Retina (tissue), 1 donor: ENCODE data around the gene ZFAND6.
"Not testable (repeated sequence)": the region's sequence is repeated elsewhere in the genome, so short reads cannot be mapped to it uniquely, and the experiment has no call there.

Experiments
- DNase-seq: peaks from one replicate; pipeline ENCODE4 v3.0.0-alpha.2; 2016

The ZFAND6 gene

GRCh38 chr15:80058851-80059785, at the start of gene ZFAND6:
Gene ZFAND6, plus strand, starts transcription at chr15:80059676. Its CDS starts 60,669 bp downstream, at chr15:80120345.
- peak; percentile 98 for DNase-seq

- no peak for DNase-seq
Measured at GRCh38 chr15:80010131-80010673, 49.3 kb upstream of the ZFAND6 start.

DNA sequence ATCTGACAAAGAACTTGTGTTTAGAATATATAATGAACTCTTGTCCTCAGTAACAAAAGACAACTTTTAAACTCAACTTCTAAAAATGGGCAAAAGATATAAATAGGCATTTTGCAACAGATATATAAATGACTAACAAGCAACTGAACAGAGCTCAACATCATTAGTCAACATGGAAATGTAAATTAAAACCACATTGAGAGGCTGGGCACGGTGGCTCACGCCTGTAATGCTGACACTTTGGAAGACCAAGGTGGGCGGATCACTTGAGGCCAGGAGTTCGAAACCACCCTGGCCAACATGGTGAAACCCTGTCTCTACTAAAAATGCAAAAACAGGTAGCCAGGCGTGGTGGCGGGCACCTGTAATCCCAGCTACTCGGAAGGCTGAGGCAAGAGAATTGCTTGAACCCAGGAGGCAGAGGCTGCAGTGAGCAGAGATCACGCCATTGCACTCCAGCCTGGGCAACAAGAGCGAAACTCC, 48.4 kb upstream of the ZFAND6 start:
- DNase-seq = not testable (repeated sequence)

- DNase-seq = no peak
Measured at GRCh38 chr15:80011596-80011995, 47.9 kb upstream of the ZFAND6 start.

DNA sequence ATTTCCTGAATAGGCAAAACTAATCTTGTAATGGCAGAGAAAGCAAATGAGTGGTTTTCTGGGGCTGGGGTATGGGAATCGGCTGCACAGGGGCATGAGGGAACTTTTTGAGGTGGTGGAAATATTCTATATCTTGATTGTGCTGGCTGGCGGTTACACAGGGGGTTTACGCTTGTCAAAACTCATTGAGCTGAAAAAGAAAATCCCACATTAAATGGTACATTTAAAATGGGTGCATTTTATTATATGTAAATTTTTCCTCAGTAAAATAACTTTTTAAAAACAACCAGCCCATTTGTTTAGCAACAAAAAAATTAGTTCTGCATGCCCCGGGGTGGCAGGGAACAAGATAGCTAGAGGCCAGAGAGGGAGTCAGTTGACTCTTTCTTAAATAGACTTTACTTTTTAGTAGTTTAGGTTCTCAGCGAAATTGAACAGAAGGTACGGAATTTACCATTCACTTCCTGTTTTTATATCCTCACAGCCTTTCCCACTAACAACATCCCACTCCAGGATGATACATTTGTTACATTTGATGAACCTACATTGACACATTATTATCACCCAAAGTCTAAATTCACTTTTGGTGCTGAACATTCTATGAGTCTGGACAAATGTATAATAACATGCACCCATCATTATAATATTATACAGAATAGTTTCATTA, 47.3 kb upstream of the ZFAND6 start:
- DNase-seq = no peak

DNA sequence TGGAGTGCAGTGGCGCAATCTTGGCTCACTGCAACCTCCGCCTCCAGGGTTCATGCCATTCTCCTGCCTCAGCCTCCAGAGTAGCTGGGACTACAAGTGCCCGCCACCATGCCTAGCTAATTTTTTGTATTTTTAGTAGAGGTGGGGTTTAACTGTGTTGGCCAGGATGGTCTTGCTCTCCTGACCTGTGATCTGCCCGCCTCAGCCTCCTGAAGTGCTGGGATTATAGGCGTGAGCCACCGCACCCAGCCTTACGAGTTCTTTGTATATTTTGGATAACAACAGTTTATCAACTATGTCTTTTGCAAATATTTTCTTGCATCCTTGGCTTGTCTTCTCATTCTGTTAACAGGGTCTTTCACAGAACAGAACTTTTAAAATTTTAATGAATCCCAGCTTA, 45.3 kb upstream of the ZFAND6 start:
- DNase-seq = not testable (repeated sequence)

DNA sequence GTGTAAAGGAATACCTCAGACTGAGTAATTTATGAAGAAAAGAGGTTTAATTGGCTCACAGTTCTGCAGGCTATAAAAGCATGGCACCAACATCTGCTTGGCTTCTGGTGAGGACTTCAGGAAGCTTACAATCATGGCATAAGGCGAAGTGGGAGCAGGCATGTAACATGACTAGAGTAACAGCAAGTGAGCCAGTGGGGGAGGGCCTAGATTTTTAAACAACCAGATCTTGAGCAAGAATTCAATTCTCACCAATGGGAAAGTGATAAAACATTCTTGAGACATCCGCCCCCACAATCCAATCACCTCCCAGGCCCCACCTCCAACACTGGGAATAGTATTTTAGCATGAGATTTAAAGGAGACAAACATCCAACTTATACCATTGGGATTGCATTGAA, 44.3 kb upstream of the ZFAND6 start:
- DNase-seq = no peak

DNA sequence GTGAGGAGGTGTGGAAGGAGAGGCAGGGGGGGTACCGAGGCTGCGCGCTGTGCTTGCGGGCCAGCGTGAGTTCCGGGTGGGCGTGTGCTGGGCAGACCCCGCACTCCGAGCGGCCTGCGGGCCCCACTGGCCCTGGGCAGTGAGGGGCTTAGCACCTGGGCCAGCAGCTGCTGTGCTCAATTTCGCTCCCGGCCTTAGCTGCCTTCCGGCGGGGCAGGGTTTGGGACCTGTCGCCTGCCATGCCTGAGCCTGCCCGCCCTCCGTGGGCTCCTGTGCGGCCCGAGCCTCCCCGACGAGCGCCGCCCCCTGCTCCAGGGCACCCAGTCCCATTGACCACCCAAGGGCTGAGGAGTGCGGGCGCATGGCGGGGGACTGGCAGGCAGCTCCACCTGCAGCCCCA, 43.0 kb upstream of the ZFAND6 start:
- not testable (repeated sequence) for DNase-seq

DNA sequence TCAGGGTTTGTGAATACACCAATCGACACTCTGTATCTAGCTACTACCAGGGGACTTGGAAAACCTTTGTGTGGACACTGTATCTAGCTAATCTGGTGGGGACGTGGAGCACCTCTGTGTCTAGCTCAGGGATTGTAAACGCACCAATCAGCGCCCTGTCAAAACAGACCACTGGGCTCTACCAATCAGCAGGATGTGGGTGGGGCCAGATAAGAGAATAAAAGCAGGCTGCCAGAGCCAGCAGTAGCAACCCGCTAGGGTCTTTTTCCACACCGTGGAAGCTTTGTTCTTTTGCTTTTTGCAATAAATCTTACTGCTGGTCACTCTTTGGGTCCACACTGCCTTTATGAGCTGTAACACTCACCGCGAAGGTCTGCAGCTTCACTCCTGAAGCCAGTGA, 42.3 kb upstream of the ZFAND6 start:
- DNase-seq = not testable (repeated sequence)

DNA sequence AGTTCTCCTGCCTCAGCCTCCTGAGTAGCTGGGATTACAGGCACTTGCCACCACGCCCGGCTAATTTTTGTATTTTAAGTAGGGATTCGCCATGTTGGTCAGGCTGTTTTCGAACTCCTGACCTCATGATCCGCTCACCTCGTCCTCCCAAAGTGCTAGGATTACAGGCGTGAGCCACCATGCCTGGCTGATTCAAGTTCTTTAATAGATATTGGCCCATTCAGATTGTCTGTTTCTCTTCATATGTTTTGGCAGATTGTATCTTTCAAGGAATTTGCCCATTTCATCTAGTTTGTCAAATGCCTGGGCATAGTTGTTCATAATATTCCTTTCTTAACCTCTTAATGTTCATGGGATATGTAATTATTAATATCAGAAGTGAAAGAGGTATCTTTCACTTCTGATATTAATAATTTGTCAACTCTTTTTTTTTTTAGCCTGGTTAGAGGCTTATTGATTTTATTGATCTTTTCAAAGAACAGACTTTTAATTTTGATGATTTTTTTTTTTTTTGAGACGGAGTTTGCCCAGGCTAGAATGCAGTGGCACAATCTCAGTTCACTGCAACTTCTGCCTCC, 40.2 kb upstream of the ZFAND6 start:
- DNase-seq = no peak

DNA sequence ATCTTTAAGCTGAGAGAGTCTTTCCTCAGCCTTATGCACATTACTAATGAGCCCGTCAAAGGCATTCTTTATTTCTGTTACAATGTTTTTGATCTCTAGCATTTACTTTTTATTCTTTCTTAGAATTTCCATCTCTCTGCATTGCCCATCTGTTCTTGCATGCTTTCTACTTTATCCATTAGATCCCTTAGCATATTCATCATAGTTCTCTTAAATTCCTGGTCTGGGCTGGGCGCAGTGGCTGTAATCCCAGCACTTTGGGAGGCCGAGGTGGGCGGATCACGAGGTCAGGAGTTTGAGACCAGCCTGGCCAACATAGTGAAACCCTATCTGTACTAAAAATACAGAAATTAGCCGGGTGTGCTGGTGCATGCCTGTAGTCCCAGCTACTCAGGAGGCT, 39.3 kb upstream of the ZFAND6 start:
- not testable (repeated sequence) for DNase-seq

- DNase-seq = no peak
Measured at GRCh38 chr15:80020731-80021130, 38.7 kb upstream of the ZFAND6 start.

DNA sequence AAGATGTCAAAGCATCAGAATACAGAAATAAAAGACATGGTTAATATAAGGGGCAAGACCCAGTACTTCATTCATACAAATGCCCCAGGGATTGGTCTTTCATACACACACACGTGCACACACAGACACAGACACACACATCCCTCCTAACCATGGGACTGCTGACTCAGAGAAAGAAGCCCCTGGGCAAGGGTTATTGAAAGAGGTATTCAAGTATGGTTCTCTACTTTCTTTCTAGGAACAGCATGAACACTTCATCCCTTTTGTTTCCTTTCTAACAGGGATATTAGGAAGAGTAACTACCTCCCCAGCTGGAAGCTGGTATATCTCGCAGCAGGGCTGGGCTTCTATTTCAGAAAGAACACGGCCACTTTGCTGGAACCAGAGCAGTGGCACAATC, 33.2 kb upstream of the ZFAND6 start:
- DNase-seq = no peak

DNA sequence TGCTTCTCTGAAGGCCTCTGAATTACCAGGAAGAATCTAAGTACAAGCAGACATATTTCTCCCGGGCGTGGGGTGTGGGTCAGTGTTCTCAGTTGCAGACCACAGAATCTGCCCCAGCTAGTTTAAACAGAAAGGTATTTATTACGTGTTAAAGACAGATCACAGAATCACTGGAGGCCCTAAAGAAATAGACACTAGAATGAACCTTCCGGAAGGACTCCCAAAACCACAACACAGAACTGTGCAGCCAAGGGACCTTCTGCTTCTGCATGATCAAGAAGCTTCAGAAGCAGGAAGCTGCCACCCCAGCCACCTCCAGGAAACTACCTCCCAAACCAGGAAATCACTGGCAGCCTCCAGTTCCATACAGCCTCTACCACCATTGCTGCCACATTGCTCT, 32.7 kb upstream of the ZFAND6 start:
- no peak for DNase-seq

- DNase-seq = no peak
Measured at GRCh38 chr15:80028937-80029336, 30.5 kb upstream of the ZFAND6 start.

DNA sequence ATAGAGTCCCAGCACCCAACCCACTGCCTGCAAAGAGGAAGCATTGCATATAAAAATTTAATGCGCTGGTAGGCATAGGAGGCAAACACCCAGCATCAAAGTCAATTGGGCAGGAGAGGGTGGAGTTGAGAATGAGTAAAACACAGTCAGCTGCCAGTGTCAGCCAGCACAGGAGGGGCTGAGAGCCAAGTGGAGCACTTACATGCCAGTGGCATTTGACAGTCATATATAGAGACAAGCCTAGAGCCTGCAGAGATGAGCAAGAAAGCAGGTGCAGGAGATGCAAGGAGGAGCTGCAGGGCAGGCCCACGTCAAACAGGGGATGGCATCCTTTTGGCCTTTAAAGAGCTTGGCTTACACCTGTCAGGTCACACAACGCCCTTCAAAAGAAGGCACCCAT, 27.6 kb upstream of the ZFAND6 start:
- DNase-seq = no peak

DNA sequence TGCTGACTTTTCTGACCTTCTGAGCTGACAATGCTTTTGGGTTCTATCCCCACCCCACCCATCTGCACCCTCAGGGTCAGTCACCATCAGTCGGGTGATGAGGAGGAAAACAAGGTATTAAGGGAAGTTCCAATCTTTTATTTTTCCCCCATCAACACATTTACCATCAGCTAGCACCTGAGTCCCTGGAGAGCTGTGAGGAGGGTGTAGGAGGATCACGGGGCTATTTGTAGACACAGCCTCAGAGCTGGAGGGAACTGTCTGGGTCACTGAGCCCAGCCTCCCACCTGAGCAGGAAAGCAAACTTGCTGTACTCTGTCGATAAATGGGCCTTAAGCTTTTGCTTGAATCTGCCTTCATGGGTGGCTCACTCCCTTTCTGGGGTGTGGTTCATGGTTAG, 24.8 kb upstream of the ZFAND6 start:
- DNase-seq = no peak

GRCh38 chr15:80036071-80036470, 23.4 kb upstream of the ZFAND6 start:
- DNase-seq = no peak

GRCh38 chr15:80041494-80042253, 17.8 kb upstream of the ZFAND6 start:
- no peak for DNase-seq

- no peak for DNase-seq
Measured at GRCh38 chr15:80042568-80042967, 16.9 kb upstream of the ZFAND6 start.

DNA sequence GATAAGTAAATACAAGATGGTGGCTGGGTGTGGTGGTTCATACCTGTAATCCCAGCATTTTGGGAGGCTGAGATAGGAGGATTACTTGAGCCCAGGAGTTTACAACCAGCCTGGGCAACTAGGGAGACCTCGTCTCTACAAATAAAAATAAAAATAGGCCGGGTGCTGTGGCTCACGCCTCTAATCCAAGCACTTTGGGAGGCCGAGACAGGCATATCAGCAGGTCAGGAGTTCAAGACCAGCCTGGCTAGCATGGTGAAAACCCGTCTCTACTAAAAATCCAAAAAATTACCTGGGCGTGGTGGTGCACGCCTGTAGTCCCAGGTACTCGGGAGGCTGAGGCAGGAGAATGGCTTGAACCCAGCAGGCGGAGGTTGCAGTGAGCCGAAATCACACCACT, 14.3 kb upstream of the ZFAND6 start:
- DNase-seq = not testable (repeated sequence)

GRCh38 chr15:80049046-80049445, 10.4 kb upstream of the ZFAND6 start:
- DNase-seq = no peak
